ENCODE results near the gene ERCC8.
"Not testable (repeated sequence)": the region's sequence is repeated elsewhere in the genome, so short reads cannot be mapped to it uniquely, and the experiment has no call there.

DNA sequence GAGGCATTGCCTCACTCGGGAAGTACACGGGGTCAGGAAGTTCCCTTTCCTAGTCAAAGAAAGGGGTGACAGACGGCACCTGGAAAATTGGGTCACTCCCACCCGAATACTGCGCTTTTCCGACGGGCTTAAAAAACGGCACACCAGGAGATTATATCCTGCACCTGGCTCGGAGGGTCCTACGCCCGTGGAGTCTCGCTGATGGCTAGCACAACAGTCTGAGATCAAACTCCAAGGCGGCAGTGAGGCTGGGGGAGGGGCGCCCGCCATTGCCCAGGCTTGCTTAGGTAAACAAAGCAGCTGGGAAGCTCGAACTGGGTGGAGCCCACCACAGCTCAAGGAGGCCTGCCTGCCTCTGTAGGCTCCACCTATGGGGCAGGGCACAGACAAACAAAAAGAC is 84.3 kb downstream of the ERCC8 start:
- TF ChIP-seq, protein P1, sequence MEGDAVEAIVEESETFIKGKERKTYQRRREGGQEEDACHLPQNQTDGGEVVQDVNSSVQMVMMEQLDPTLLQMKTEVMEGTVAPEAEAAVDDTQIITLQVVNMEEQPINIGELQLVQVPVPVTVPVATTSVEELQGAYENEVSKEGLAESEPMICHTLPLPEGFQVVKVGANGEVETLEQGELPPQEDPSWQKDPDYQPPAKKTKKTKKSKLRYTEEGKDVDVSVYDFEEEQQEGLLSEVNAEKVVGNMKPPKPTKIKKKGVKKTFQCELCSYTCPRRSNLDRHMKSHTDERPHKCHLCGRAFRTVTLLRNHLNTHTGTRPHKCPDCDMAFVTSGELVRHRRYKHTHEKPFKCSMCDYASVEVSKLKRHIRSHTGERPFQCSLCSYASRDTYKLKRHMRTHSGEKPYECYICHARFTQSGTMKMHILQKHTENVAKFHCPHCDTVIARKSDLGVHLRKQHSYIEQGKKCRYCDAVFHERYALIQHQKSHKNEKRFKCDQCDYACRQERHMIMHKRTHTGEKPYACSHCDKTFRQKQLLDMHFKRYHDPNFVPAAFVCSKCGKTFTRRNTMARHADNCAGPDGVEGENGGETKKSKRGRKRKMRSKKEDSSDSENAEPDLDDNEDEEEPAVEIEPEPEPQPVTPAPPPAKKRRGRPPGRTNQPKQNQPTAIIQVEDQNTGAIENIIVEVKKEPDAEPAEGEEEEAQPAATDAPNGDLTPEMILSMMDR (IDR thresholded peaks at IDR 0.05), result not testable (repeated sequence)
- not testable (repeated sequence) for TF ChIP-seq ZFX (IDR thresholded peaks at IDR 0.05; ENCODE audit: borderline replicate concordance)
